Upper lobe of right lung (tissue), 1 donor: ENCODE data around the gene KRT14. TPM values are rescaled to one million over a fixed set of nuclear protein-coding genes. Genes with fewer than 3 reads are reported as not detected.
"Not testable (repeated sequence)": the region's sequence is repeated elsewhere in the genome, so short reads cannot be mapped to it uniquely, and the experiment has no call there.

Experiments
- ATAC-seq: fragments of 200-7000 bp; cut with Tn5 transposase; one replicate; pipeline ENCODE4 v1.9.1; 2020; ENCODE audit warnings: mild to moderate bottlenecking, moderate library complexity
- DNase-seq: peaks from one replicate; pipeline ENCODE4 v3.0.0-alpha.2; 2020
- H3K27ac ChIP-seq: fragments of 200-600 bp; one replicate; pipeline ENCODE4 v1.8.0; 2022
- H3K27me3 ChIP-seq: fragments of 200-600 bp; one replicate; pipeline ENCODE4 v1.8.0; 2022; ENCODE audit warnings: mild to moderate bottlenecking
- H3K36me3 ChIP-seq: fragments of 200-600 bp; one replicate; pipeline ENCODE4 v1.8.0; 2022
- H3K4me1 ChIP-seq: fragments of 200-600 bp; one replicate; pipeline ENCODE4 v1.8.0; 2022
- H3K4me3 ChIP-seq: fragments of 200-600 bp; one replicate; pipeline ENCODE4 v1.8.0; 2022; ENCODE audit warnings: mild to moderate bottlenecking
- H3K9me3 ChIP-seq: fragments of 200-600 bp; one replicate; pipeline ENCODE4 v1.8.0; 2022
- intact Hi-C: fragments of 100-400 bp; cut with DNase I; formaldehyde crosslinking; loops from one replicate; pipeline ENCODE4 v1.11.0; 2022
- total RNA-seq: library from RNA; stranded (reverse); fragmentation: NEBNext Ultra II Directional; extraction: Animal tissue kit (Norgen Biotek cat#: 25700); gene quantifications from one replicate; pipeline ENCODE4 v1.2.1, GENCODE V29; 2021
- TF ChIP-seq, protein P1 (sequence below): fragments of 200-600 bp; IDR thresholded peaks from one replicate; pipeline ENCODE4 v1.8.0; 2022; ENCODE audit warnings: antibody characterized with exemption
- donor health status: DM: no; HTN: yes; CAD: no; lungs with severe emphysema.

The KRT14 gene
- total RNA-seq, 1 donor from 2014 or later: not detected

DNA sequence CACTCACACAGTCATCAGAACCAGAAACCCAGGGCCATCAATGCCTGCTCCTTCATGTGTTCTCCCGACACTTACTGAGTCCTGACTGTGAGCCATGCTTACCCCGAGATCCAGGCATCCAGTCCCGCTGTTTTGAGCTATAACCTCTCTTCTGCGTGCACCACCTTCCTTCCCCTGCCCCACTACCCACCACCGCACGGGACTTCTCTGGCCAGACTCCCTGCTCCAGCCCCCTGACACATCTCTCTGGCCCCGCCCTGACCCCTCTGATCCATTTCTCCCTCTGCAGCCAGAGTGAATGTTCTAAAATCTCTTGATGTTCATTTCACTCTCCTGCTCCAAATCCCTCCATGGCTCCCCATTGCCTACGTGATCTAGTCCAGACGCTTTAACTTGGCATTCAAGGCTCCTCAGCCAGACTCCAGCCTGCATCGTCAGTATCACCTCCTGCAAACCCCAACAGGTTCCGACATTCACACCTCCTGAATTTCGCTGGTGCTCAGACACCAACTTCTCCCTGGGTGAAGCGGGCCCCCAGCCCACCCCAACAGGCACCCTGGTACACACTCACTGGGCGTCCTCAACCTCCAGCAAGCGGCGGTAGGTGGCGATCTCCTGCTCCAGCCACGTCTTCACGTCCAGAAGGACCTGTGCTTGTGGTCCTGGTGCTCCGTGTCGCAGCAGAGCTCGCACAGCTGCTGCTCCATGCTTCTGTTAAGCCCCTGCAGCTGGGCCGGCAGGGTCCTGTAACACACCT is 40.8 kb upstream of the KRT14 start:
- no peaks in the 10 kb centered on the region for H3K36me3 ChIP-seq
- H3K27me3 ChIP-seq: no peaks in the 10 kb centered on the region
- H3K9me3 ChIP-seq: no peaks in the 10 kb centered on the region
- DNase-seq (peak; percentile 60), ATAC-seq (no peak)
- no peak overlapping the region for H3K27ac ChIP-seq
- intact Hi-C loops: no loop called here
- TF ChIP-seq, protein P1, sequence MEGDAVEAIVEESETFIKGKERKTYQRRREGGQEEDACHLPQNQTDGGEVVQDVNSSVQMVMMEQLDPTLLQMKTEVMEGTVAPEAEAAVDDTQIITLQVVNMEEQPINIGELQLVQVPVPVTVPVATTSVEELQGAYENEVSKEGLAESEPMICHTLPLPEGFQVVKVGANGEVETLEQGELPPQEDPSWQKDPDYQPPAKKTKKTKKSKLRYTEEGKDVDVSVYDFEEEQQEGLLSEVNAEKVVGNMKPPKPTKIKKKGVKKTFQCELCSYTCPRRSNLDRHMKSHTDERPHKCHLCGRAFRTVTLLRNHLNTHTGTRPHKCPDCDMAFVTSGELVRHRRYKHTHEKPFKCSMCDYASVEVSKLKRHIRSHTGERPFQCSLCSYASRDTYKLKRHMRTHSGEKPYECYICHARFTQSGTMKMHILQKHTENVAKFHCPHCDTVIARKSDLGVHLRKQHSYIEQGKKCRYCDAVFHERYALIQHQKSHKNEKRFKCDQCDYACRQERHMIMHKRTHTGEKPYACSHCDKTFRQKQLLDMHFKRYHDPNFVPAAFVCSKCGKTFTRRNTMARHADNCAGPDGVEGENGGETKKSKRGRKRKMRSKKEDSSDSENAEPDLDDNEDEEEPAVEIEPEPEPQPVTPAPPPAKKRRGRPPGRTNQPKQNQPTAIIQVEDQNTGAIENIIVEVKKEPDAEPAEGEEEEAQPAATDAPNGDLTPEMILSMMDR: no peak
- H3K4me3 ChIP-seq: no peak overlapping the region
- H3K4me1 ChIP-seq: no peaks in the 10 kb centered on the region

DNA sequence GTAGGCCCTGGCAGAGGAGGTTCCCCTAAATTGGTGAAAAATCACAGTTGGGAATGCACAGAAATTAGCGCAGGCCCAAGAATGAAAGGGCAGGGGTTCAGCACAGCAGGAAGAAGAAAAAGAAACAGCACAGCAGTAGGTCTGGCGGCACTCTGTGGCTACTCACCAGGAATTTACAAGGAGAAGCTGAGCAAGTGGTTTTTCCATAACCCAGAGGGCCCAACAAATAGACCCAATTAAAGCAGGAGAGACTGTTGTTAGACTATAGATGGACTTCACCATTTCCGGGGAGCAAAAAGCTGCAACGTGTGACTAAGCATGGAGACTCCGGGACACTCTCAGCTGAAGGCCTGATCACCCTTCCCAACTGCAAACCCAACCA is 40.2 kb upstream of the KRT14 start:
- H3K36me3 ChIP-seq, H3K27me3 ChIP-seq, H3K4me3 ChIP-seq, intact Hi-C loops, H3K4me1 ChIP-seq, DNase-seq, H3K9me3 ChIP-seq, ATAC-seq, H3K27ac ChIP-seq: not testable (repeated sequence)

DNA sequence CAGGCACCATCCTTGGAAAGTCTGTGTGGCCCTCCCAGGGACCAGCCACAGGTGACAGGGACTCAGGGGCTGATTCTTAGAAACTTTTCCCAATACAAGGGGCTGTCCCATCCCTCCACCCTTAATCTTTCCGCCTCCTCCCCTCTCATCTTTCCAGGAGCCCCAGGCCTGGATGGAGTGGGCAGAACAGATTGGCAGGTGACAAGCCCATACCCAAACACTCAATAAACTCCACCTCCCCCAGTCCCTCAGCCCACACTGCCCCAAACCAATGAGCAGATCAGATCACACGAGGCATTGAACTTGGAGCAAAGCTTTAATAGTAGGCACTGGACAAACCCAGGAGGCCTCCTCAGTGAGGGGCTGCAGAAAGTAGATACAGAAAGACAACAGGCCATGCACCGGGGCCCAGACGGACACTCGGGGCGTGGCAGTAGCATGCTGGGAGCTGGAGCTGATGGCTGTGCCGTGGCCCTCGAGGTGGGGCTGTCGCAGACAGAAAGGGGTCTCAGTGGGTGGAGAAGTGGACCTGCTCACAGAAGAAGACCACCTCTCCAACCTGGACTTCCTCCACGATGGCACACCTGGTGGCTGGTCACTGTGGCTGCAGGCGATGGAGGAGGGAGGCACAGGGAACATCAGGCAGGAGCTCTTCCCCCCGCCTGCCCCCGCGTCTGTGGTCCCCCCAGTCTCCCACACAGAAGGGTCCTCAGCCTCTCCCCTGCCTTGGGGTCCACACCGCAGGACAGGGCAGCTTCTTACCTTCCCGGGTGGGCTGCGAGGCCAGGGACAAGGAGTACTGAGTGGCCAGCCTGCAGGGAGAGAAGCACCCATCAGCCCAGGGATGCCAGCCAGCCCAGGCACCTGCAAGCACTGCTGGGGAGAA is 39.6 kb upstream of the KRT14 start:
- H3K36me3 ChIP-seq, H3K27me3 ChIP-seq, H3K27ac ChIP-seq, H3K4me1 ChIP-seq, H3K9me3 ChIP-seq, ATAC-seq, intact Hi-C loops, H3K4me3 ChIP-seq: not testable (repeated sequence)
- peak; percentile 56 for DNase-seq

DNA sequence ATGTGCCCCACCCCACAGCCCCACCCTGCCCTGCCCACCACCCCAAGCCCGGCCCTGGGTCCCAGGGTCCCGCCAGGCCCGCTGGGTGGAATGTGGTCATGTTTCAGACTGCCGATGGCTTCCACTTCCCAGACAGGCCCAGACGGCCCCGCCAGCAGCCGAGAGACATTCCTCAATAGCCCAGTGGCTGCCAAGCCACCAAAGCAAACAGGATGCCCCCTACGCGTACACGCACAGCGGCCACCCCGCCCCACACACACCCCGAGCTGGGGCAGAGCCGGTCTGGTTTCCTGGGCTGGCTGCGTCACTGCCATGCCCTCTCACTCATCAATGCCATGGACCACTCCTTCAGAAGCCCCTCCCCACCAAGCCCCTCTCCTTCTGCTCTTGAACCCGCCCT is 38.9 kb upstream of the KRT14 start:
- Histone ChIP-seq H3K27me3 (no peaks in the 10 kb centered on the region), H3K27ac (no peak overlapping the region), H3K36me3 (no peaks in the 10 kb centered on the region), H3K9me3 (no peaks in the 10 kb centered on the region), H3K4me3 (no peak overlapping the region), H3K4me1 (no peaks in the 10 kb centered on the region)
- intact Hi-C loops: no loop called here
- DNase-seq: peak; percentile 55
- ATAC-seq: no peak
- TF ChIP-seq, protein P1: no peak

DNA sequence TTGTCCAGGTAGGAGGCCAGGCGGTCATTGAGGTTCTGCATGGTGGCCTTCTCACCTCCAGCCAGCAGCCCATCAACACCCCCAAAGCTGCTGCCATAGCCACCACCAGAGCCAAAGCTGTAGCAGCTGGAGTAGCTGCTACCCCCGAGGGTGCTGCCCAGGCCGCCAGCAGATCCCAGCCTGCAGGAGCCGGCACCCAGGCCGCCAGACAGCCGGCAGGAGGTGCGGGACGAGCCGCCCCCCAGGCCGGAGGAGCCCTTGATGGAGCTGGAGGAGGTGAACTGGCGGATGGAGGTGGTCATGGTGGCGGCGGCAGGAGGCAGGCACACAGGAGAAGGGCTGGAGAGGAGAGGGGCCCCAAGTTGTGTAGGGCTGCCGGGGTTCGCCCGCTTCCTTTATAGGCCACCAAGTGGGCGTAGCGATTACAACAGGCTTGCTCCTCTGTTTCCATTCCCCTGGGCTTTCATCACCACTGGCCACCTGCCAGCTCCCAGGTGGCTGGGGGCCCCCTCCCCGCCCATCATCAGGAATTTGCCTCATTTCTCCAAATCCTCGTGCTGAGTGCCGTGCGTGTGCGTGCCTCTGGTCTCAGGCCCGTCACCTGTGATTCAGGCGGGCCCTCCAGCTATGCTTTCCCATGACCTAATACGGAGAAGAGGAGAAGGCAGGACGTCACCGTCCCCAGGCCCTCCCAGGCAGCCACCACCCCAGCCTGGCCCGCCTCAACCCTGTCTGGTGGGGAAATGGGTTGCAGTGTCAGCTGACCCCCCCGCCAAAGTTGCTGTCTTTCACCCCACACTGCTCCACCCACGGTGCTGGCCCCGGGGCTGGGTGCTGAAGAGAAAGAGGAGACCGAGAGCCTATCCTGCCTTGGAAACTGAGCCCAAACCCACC is 37.8 kb upstream of the KRT14 start, which contains the start of gene KRT17:
Gene KRT17 (minus strand): TSS at position 368 of the 894 bp plus-strand sequence. CDS start 66 bp downstream, at position 302.
- no peaks in the 10 kb centered on the region for H3K4me1 ChIP-seq
- ATAC-seq (peak; percentile 56), DNase-seq (peak; percentile 68)
- H3K36me3 ChIP-seq: no peaks in the 10 kb centered on the region
- H3K27ac ChIP-seq: no peak within 1 kb of the TSS
- intact Hi-C loops: no loop called here
- H3K27me3 ChIP-seq: no peaks in the 10 kb centered on the region
- no peak within 1 kb of the TSS for H3K4me3 ChIP-seq
- TF ChIP-seq, protein P1: no peak
- no peaks in the 10 kb centered on the region for H3K9me3 ChIP-seq

DNA sequence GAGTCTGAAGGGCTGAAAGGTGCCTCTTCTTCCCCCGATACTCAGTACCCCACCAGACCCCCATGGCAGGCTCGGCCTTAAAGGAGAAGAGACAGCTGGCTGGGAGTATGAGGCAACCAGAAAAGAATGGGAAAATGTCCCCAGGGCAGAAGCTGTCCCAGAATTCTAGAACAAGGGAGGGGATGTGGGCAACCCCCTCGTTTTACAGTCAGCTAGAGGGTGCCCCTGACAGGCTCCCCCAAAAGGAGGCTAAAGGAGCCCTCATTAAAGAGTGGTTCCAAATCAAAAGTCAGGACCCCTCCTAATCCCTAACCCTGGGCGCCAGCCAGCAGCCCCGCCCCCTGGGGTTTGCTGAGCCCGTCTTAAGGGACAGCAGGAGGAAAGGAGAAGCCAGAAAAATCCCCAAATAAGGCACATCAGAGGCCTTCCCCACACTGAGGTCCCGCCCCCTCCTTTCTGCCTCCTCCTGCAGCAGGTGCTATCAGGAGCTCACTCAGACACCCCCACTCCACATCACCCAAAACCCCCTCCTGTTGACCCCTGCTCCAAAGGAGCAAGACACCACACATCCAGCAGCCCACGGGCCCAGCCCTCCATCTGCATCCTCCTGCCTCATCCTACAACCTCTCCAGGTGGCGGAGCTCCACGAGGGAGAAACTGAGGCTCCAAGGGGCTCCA is 36.6 kb upstream of the KRT14 start:
- peak; percentile 42 for DNase-seq
- H3K9me3 ChIP-seq, intact Hi-C loops, ATAC-seq, H3K27me3 ChIP-seq, H3K4me3 ChIP-seq, H3K4me1 ChIP-seq, H3K36me3 ChIP-seq, H3K27ac ChIP-seq: not testable (repeated sequence)

DNA sequence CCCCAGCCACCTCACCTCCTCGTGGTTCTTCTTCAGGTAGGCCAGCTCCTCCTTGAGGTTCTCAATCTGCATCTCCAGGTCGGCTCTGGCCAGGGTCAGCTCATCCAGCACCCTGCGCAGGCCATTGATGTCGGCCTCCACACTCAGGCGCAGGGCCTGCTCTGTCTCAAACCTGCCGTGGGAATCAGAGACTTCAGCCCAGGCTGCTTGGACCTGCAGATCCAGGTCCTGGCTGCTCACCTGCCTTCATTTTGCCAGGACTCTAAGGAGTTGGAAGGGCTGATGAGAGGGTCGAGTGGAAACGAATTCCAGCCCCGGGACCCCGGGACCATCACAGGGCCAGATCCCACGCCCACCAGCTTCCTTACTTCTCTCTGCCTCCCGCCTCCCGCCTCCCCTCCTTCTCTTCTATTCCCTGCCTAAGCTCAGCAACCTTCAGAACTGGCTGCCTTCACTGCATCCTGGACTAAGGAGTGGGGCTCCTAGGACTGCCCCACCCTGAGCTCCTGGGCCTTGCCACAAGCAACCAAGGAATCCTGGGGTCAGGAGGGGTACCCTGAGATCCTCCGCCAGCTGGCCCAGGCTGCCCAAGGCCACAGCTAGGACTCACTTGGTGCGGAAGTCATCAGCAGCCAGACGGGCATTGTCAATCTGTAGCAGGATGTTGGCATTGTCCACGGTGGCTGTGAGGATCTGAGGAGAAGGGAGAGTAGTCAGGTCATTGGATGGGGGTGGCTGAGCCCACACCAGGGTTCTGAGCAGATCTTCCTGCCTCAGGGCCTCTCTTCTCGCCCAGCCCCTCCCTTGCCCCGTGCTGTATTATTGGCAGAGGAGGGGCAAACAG is 35.9 kb upstream of the KRT14 start:
- H3K27me3 ChIP-seq, H3K9me3 ChIP-seq, ATAC-seq, intact Hi-C loops, H3K4me3 ChIP-seq, H3K4me1 ChIP-seq, H3K27ac ChIP-seq, H3K36me3 ChIP-seq: not testable (repeated sequence)
- peak; percentile 47 for DNase-seq
